Measurements from ENCODE around the gene ANTXR1.
"Not testable (repeated sequence)": the region's sequence is repeated elsewhere in the genome, so short reads cannot be mapped to it uniquely, and the experiment has no call there.

The ANTXR1 gene

GRCh38 chr2:69250981-69251380 lies 238.0 kb downstream of the ANTXR1 start:
- TF ChIP-seq CTCF (conservative IDR thresholded peaks at IDR 0.05) (no peak), ZFX (IDR thresholded peaks at IDR 0.05) (no peak)
- H3K27ac ChIP-seq, result no peak overlapping the region

GRCh38 chr2:69251943-69252342 lies 239.0 kb downstream of the ANTXR1 start:
- no peak for TF ChIP-seq ZFX (IDR thresholded peaks at IDR 0.05)
- H3K27ac ChIP-seq, result no peak overlapping the region

GRCh38 chr2:69253112-69253511 lies 240.1 kb downstream of the ANTXR1 start:
- H3K27ac ChIP-seq, result no peak overlapping the region
- TF ChIP-seq ZFX (IDR thresholded peaks at IDR 0.05) (no peak), CTCF (conservative IDR thresholded peaks at IDR 0.05) (no peak)

- H3K27ac ChIP-seq, result no peak overlapping the region
- TF ChIP-seq ZFX (IDR thresholded peaks at IDR 0.05) (no peak), CTCF (conservative IDR thresholded peaks at IDR 0.05) (no peak)
Measured at GRCh38 chr2:69253611-69254301, 240.8 kb downstream of the ANTXR1 start.

- H3K27ac ChIP-seq, result no peak overlapping the region
- TF ChIP-seq ZFX (IDR thresholded peaks at IDR 0.05), result no peak
- no peak for TF ChIP-seq CTCF (conservative IDR thresholded peaks at IDR 0.05)
Measured at GRCh38 chr2:69255760-69256159, 242.8 kb downstream of the ANTXR1 start.

- H3K27ac ChIP-seq, result not testable (repeated sequence)
Measured at GRCh38 chr2:69259994-69260591, 247.1 kb downstream of the ANTXR1 start.

- H3K27ac ChIP-seq, result no peak overlapping the region
- TF ChIP-seq ZFX (IDR thresholded peaks at IDR 0.05) (no peak), CTCF (conservative IDR thresholded peaks at IDR 0.05) (no peak)
Measured at GRCh38 chr2:69260666-69261065, 247.7 kb downstream of the ANTXR1 start.

- TF ChIP-seq CTCF (conservative IDR thresholded peaks at IDR 0.05) (no peak), ZFX (IDR thresholded peaks at IDR 0.05) (no peak)
- no peak overlapping the region for H3K27ac ChIP-seq
Measured at GRCh38 chr2:69269330-69269729, 256.4 kb downstream of the ANTXR1 start.

Data from C4-2B (cell line).